Liver (tissue), 3 donors: ENCODE measurements around the gene LRCH2.

Experiments
- ATF3 ChIP-seq: IDR thresholded peaks from 2 replicates; pipeline ENCODE4 v1.6.1; 2016; ENCODE audit warnings: antibody characterized with exemption
- CTCF ChIP-seq: fragments of 150-350 bp; IDR thresholded peaks from 2 replicates; pipeline ENCODE4 v1.5.1; 2017; ENCODE audit warnings: improper control_type of control experiment, low read depth, low read length; ENCODE audit not compliant: missing input control
- EGR1 ChIP-seq, 2 donors: IDR thresholded peaks; 2 replicates each; pipeline ENCODE4 v1.6.1; 2016 to 2018; ENCODE audit warnings: antibody characterized with exemption in 2 of 2, low read depth in 2 of 2
- GABPA ChIP-seq, 2 donors: IDR thresholded peaks in 1 of 2; conservative IDR thresholded peaks in 1 of 2; 2 replicates each; pipeline ENCODE4 v1.6.1; 2016; ENCODE audit warnings: antibody characterized with exemption in 2 of 2, mild to moderate bottlenecking in 1 of 2, moderate library complexity in 1 of 2
- HNF4G ChIP-seq: IDR thresholded peaks from 2 replicates; pipeline ENCODE4 v1.6.1; 2016; ENCODE audit warnings: antibody characterized with exemption
- JUND ChIP-seq, 2 donors: IDR thresholded peaks; 2 replicates each; pipeline ENCODE4 v1.6.1; 2016; ENCODE audit warnings: antibody characterized with exemption in 2 of 2
- MAX ChIP-seq: IDR thresholded peaks from 2 replicates; pipeline ENCODE4 v1.6.1; 2016; ENCODE audit warnings: antibody characterized with exemption
- REST ChIP-seq: IDR thresholded peaks from 2 replicates; pipeline ENCODE4 v1.6.1; 2016; ENCODE audit warnings: antibody characterized with exemption, mild to moderate bottlenecking
- TAF1 ChIP-seq: conservative IDR thresholded peaks from 2 replicates; pipeline ENCODE4 v1.6.1; 2016; ENCODE audit warnings: antibody characterized with exemption, mild to moderate bottlenecking
- YY1 ChIP-seq: IDR thresholded peaks from 2 replicates; pipeline ENCODE4 v1.6.1; 2016; ENCODE audit warnings: antibody characterized with exemption, mild to moderate bottlenecking
- donor health status: healthy.
- donor health status: healthy.

DNA sequence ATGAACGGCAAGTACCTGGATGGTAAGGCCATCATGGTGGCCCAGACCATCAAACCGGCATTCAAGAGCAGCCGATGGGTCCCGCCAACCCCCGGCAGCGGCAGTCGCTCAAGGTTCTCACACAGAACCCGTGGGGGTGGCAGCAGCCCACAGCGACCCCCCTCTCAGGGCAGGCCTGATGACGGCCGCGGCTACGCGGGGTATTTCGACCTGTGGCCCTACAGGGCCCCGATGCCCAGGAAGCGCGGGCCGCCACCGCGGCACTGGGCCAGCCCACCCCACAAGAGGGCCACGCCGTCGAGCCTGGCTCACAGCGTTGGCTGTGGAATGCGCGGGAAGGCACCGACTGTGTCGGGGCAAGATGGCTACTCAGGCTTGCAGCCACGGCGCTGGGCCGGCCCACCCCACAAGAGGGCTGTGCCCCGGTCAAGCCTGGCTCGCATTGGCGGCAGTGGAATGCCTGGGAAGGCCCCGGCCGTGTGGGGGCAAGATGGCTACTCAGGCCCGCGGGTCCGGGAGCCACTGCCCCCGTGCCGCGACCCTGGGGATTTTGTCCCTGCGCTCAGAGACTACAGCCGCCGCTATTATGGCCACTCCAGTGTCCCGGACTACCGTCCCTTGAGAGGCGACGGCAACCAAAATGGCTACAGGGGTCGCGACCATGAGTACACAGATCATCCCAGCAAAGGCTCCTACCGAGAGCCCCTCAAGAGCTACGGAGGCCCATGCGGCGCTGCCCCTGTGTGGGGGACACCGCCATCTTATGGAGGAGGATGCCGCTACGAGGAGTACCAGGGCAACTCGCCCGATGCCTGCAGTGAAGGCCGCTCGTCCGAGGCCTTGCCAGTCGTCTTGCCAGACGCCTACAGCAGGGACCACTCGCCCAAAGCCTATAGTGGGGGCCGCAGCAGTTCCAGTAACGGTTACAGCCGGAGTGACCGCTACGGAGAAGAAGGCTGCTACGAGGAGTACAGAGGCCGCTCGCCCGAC, 44.0 kb downstream of the LRCH2 start:
- TF ChIP-seq MAX (no peak), JUND (IDR thresholded peaks at IDR 0.05) (no peak), GABPA (IDR thresholded peaks at IDR 0.05 in 1 of 2, conservative IDR thresholded peaks at IDR 0.05 in 1 of 2) (no peak), CTCF (no peak), HNF4G (no peak), TAF1 (no peak), YY1 (no peak), ATF3 (no peak), REST (no peak), EGR1 (IDR thresholded peaks at IDR 0.05; ENCODE audit: low read depth in 2 of 2) (no peak)
